K562 (cell line): ENCODE data around the gene MEAF6. TPM values are rescaled to one million over a fixed set of nuclear protein-coding genes. Genes with fewer than 3 reads are reported as not detected.

ENCODE experiments used
- BRD9 ChIP-seq: fragments of 450-650 bp; IDR thresholded peaks from 2 replicates; pipeline ENCODE4 v1.6.1; 2018; ENCODE audit warnings: low read depth; ENCODE audit not compliant: partially characterized antibody
- CLOCK ChIP-seq: fragments of 250-450 bp; sonication (Bioruptor Pico); IDR thresholded peaks from 2 replicates; pipeline ENCODE4 v1.4.0; 2020; ENCODE audit warnings: mild to moderate bottlenecking, moderate library complexity, borderline replicate concordance
- CREB3 ChIP-seq: fragments of 450-650 bp; conservative IDR thresholded peaks from 2 replicates; pipeline ENCODE4 v1.6.1; 2016; ENCODE audit warnings: missing genetic modification characterization, low read depth, mild to moderate bottlenecking, missing compliant biosample characterization, moderate library complexity
- PTBP1 ChIP-seq: fragments of 200-400 bp; formaldehyde crosslinking; IDR thresholded peaks from 2 replicates; pipeline ENCODE4 v1.6.1; 2017; ENCODE audit warnings: low read depth, low read length
- SIX5 ChIP-seq, 2 experiments: IDR thresholded peaks; 2 replicates each; pipeline ENCODE4 v1.6.1; 2011; ENCODE audit warnings: low read length in 2 of 2, borderline replicate concordance in 1 of 2, low read depth in 1 of 2, mild to moderate bottlenecking in 1 of 2, moderate library complexity in 1 of 2; ENCODE audit not compliant: insufficient read depth in 1 of 2
- ZNF12 ChIP-seq: sonication (generic); formaldehyde crosslinking; IDR thresholded peaks from 2 replicates; pipeline ENCODE4 v1.4.0; 2020; ENCODE audit warnings: mild to moderate bottlenecking, missing genetic modification reagents
- ZNF3 ChIP-seq: fragments of 250-450 bp; sonication (Bioruptor Pico); IDR thresholded peaks from 2 replicates; pipeline ENCODE4 v1.5.0; 2021; ENCODE audit warnings: mild to moderate bottlenecking, moderate library complexity
- polyA plus RNA-seq, 8 experiments: library from polyadenylated mRNA; depleted of rRNA in 4 of 8; stranded (reverse) in 5 of 8; unstranded in 3 of 8; fragments of >200 nt; fragmentation: Nextera tagmentation in 2 of 8; fragmentation: Illumina TruSeq in 1 of 8; extraction: Ambion mirVana in 2 of 8; extraction: Trizol in 1 of 8; gene quantifications; 2 replicates each; pipeline versions ENCODE4 v1.2.1 to v1.2.3, GENCODE V29; 2011 to 2014; ENCODE audit warnings: inconsistent platforms in 1 of 8, missing spikeins in 1 of 8
- total RNA-seq, 7 experiments: library from RNA; depleted of rRNA in 6 of 7; stranded (reverse); fragments of >200 nt in 6 of 7; fragmentation: Illumina TruSeq in 2 of 7; extraction: Trizol in 2 of 7; gene quantifications; 2 replicates each; pipeline versions ENCODE4 v1.2.1 to v1.2.3, GENCODE V29; 2011 to 2021; ENCODE audit warnings: low replicate concordance in 1 of 7

The MEAF6 gene
- total and polyA plus RNA-seq, 9 of the 15 experiments (the other 6 are each of a cell fraction or from before 2014, with no cell fraction given) = 55.0 to 151 (median 92.3) TPM

GRCh38 chr1:37558411-37558810, 43.8 kb upstream of the MEAF6 start (continued):
- TF ChIP-seq CLOCK (CRISPR knock-in tag) = no peak
- TF ChIP-seq SIX5 (IDR thresholded peaks at IDR 0.05; ENCODE audit: borderline replicate concordance in 1 of 2, insufficient read depth in 1 of 2, low read depth in 1 of 2, low read length in 2 of 2) = no peak
- no peak for TF ChIP-seq PTBP1
- TF ChIP-seq CREB3 (tag) = no peak
- TF ChIP-seq ZNF12 (CRISPR knock-in tag) = no peak
- no peak for TF ChIP-seq BRD9
- no peak for TF ChIP-seq ZNF3
- TF ChIP-seq, all 486 proteins: peak for 0
